DMS 273 (cell line): ENCODE measurements around the gene TANGO2.

ENCODE experiments used
- DNase-seq: peaks from one replicate; lab custom pipeline; 2025; ENCODE audit not compliant: unreplicated experiment; lab: John Stamatoyannopoulos, UW

The TANGO2 gene

GRCh38 chr22:20011123-20011992 is 9.6 kb upstream of the TANGO2 start:
- DNase-seq = no peak

- no peak for DNase-seq
These were observed 8.7 kb upstream of the TANGO2 start for GRCh38 chr22:20011993-20012740.

DNA sequence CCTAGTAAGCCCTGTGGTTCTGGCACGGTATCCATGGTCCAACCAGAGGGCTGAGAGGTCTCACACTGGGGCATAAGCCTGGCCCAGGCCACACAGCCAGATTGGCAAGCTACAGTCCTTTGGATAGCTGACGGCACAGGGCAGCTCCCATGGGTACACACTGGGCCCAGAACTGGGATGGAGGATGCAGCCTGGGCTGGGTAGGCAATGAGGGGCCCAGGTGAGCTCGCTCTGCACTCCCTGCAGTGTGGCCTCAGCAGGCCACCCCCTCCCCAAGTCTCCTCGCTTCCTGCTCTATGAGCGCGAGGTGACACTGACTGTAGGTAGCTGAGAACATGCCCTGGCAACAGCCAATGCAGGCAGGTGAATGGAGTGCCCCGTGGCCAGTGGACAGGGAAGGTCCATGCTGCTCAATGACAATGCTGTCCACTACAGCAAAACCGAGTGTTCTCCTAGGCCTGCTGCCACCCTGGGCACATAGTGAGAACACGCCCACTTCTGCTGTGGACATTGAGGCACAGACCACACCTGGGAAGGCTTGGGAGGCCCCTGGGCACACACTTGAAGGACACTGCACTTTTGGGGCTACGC is 8.1 kb upstream of the TANGO2 start:
- DNase-seq = no peak

DNA sequence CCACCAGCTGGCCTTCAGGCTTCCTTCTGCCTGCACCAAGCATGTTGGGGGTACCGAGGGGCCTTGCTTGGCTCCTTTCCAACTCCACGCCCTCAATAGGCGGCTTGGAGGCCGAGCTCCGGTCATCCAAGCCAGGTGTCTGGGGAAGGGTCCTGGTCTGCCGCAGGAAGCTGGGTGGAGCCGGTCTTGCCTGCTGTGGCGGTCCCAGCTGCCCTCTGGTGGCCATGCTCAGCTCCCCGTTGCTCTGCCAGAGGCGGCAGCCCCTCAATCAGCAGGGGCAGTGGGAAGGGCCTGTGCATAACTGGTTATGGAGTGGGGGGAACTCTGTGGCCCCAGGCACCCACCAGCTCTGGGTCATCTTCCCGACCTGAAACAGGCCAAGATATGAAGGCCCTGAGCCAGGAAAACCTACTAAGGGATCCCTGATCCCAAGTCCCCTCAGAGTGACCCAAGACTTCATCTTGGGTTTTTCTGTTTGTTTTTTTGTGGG is 7.5 kb upstream of the TANGO2 start:
- peak; percentile 54 for DNase-seq

- peak; percentile 84 for DNase-seq
These were observed 6.3 kb upstream of the TANGO2 start for GRCh38 chr22:20014526-20015186.

GRCh38 chr22:20015187-20015625 is 5.7 kb upstream of the TANGO2 start:
- no peak for DNase-seq

DNA sequence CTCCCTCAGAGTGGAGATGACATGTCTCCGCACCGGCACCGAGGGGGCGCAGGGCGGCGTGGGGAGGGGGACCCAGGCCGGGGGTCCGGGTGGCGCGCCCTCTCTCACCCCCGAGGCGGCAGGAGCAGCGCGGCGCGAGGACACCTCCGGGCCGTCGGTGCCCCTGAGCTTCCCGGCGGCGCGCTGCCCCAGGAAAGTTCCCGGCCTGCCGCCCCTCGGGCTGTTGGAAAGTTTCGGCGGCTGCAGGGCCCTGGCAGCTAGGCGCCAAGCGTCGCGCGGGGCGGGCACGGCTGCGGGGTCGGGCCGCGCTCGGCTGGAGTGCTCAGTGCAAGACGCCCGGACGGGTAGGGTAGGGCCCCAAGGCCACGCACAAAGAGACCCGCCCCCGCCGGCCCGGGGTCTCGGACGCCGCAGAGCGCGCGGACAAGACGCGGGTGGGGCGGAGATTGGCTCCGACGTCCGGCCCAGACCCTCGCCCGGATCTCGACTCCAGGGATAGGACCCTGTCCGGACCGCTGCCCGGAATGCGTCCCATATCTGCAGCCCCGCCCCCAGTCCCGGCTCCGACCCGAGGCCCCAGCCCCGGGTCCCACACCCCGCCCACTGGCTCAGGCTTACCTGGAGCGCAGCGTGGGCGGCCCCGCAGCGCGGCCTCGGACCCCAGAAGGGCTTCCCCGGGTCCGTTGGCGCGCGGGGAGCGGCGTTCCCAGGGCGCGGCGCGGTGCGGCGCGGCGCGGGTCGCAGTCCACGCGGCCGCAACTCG is 4.8 kb upstream of the TANGO2 start:
- peak; percentile 51 for DNase-seq

DNA sequence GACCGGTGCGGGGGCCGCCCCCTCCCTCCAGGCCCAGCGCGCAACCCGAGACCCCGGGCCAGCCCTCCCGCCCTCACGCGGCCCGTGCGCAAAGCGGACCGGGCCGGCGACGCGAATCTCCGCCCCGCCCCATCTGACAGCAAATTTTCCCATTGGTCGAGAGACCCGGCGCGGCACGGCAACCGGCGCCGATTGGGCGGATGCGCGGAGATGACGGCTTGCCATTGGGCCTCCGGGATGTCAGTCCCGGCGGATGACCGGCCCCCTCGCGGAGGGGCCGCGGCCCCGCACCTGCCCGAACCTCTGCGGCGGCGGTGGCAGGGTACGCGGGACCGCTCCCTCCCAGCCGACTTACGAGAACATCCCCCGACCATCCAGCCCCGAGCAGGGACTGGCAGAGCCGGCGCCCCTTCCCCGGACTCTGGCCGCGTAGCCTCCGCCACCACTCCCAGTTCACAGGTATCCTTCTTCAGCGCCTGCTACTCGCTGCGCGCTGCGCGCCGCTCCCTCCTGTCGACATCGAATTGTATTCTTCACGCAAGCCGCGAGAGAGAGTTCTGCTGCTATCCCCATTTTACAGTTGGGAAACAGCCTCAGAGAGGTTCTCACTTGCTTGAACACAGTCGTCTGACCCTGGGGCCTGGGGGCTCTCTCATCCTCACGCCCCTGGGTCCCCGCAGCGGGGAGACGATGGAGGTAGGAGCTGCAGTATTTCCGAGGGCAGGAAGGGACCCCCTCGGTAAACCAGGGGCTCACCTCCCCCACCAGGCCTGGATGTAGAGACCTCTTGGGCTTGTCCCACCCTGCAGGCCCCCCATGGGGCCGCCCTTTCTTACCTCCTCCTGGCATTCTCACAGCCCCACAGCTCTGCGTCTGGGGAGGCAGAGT is 3.9 kb upstream of the TANGO2 start, which contains the start of gene ARVCF:
TSS of gene ARVCF (minus strand) at position 90 of the 888 bp plus-strand sequence. CDS start 26,029 bp downstream, outside the sequence.
- DNase-seq = peak; percentile 94

DNA sequence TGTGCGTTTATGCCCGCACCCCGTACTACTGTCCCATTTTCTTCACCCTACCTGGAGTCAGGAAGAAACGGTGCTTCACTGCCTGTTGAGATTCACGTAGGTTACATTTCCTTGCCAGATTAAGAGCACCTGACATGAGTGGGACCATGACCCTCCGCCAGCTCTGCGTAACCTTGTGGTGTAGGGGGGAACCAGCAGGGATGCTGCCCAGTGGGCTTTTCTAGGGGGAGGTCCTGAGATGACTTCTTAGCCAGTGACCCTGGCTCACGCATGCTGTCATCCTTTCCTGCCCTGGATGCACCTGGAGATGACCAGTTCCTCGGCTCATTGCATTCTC is 3.3 kb upstream of the TANGO2 start:
- DNase-seq = no peak

- DNase-seq = no peak
These were observed 2.9 kb upstream of the TANGO2 start for GRCh38 chr22:20018001-20018400.

- no peak for DNase-seq
These were observed 1.0 kb upstream of the TANGO2 start for GRCh38 chr22:20019661-20020532.

DNA sequence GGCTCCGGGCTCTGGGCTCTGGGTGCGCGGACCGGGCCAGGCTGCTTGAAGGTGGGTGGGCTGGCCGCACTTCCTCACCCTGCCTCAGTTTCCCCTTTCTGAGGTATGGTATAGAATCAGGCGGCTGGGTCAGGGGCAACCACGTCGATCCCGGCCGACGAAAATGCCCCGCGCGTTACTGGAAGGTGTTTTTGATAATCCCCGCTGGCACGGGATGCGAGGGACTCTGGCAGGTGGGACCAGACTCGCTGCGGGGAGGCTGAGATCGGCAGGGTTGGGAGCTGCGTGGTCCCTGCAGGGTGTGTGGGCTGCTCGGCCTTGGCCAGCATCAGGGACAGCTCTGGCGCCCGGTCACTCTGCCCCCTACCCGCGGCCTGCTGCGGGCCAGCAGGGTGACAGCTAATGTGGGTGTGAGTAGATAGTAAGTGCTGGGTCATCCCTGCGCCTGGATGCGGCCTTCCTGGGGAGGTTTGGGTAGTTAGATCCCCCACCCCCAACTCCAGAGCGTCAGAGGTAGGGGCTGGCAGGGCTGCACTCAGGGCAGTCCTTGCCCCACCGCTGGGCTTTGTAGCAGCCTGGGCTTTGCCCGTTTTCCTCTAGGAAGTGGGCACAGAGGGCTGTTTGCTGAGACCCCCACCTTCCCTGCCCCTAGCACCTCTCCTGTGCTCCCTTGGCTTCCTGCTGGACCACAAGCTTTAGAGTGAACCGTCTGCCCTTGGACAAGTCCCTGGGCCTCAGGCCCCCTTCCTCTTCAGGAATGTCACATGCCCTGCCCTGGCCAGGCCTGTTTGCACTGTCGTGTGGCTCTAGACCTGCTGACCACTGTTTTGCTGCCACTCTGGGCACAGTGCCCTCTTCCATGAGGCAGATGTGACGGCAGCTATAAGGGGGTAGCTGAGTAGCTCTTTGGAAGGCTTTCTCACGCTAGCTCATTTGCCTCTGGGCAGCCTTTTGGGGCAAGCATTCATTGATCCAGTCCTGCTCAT is 579 bp downstream of the TANGO2 start:
- DNase-seq = peak; percentile 41

DNA sequence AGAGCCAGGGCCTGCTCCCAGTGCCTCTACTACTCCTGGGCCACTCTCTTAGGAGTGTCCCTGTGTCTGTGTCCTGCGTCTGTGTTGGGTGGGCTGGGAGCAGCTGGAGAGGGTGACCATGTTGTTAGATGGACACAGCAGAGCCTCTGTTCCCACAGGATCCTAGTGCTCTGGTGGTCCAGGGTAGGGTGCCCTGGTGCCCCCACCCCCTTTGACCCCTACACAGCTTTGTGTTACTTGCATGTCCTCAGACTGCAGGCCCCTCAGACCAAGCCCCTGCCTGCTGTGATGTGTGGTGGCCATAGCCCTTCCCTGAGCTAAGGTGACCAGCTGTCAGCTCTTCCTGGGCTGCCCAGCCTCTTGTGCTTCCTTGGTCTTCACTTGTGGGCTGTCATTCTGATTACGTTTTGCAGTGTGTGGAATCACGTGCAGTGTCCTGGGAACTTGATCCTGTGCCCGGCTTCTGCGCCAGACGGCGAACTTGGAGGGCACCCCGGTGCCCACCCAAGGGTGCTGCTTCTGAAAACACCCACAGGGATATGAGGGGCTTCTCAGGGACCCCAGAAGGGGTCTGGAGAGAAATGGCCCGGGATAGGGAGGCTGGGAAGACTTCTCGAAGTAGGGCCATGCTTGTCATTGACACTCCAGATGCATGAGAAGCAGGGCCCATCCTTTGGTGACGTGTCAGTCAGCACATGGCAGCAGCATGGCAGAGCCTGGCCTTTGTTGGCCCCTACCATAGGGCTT is 1.5 kb downstream of the TANGO2 start:
- DNase-seq = no peak

- DNase-seq = no peak
These were observed 2.2 kb downstream of the TANGO2 start for GRCh38 chr22:20022978-20023613.

DNA sequence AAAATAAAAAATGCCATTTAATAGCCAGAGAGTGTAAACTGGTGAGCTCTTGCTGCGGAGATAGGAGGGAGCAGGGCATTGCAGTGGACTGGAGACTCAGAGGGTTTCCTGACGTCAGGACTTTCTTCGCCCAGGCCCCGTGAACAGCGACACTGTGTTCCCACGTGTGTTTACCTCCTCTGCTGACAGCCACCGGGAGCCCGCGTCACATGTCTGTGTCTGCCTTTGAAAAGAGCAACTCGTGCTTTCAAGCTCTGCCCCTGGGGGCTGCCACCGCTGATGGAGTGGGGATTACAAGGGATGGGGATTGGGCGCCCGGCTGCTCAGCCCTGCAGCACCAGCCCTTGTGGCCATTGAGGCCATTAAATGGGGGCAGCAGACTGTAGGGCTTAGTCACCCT is 3.3 kb downstream of the TANGO2 start:
- no peak for DNase-seq
